ENCODE results near the gene C14orf132. TPM values are rescaled to one million over a fixed set of nuclear protein-coding genes. Genes with fewer than 3 reads are reported as not detected.

C14orf132 gene
- total RNA-seq, 4 donors from 2014 or later = 2.4 to 9.5 (median 4.3) TPM

DNA sequence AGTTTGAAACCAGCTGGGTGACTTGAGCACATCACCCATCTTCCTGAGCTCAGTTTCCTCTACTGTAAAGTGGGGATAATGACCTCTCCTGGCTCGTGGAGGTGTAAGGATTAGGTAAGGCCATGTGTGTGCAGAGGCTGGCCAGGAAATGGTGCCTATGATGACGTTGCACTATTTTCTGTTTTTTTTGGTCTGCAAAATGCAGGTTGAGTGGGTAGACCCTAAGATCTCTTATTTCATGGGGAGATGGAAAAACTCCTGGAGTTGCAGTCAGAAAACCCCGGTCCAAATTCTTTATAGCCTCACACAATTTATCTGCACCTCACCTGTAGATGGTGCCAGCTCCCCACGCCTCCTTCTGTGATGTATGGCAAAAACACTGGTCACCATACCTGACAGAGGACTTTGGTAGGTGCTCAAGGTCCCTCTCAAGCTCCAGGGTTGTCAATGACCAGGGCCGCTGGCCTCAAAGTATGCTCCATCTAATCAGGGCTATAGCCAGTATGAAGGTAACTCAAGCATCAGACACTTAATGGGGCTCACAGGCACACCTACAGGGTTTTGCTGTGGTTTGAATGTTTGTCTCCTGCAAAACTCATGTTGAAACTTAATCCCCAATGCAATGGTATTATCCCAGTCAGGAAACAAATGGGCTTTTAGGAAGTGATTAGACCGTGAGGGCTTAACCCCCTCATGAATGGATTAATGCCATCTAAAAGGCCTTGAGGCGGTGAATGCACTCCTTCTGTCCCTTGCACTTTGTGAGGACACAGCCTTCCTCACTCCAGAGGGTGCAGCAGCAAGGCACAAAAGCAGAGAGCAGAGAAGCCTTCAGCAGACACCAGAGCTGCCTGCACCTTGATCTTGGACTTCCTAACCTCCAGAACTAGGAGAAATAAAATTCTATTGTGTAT lies 17.6 kb downstream of the C14orf132 start:
- TF ChIP-seq, protein P1, sequence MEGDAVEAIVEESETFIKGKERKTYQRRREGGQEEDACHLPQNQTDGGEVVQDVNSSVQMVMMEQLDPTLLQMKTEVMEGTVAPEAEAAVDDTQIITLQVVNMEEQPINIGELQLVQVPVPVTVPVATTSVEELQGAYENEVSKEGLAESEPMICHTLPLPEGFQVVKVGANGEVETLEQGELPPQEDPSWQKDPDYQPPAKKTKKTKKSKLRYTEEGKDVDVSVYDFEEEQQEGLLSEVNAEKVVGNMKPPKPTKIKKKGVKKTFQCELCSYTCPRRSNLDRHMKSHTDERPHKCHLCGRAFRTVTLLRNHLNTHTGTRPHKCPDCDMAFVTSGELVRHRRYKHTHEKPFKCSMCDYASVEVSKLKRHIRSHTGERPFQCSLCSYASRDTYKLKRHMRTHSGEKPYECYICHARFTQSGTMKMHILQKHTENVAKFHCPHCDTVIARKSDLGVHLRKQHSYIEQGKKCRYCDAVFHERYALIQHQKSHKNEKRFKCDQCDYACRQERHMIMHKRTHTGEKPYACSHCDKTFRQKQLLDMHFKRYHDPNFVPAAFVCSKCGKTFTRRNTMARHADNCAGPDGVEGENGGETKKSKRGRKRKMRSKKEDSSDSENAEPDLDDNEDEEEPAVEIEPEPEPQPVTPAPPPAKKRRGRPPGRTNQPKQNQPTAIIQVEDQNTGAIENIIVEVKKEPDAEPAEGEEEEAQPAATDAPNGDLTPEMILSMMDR (IDR thresholded peaks at IDR 0.05; ENCODE audit: low read depth) = no peak

DNA sequence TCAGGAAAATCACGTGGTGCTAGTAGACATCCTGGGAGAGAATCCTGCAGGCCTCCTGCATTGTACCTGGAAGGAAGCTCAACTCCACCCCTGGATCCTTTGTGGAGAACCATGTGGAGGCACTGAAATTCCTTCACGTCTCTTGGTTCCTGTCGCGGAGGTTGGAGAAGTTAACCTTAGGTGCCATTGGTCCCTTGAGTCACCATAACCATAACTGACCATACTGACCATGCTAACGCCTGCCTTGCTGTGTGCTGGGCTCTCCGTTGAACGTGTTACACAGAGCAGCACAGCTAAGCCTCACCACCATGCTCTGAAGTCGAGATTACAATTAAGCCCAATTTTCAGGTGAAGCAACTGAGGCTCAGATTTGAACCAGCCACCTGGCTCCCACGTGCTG lies 18.6 kb downstream of the C14orf132 start:
- TF ChIP-seq, protein P1 (IDR thresholded peaks at IDR 0.05; ENCODE audit: low read depth) = no peak

GRCh38 chr14:96058576-96059200 lies 19.5 kb downstream of the C14orf132 start:
- TF ChIP-seq, protein P1 (IDR thresholded peaks at IDR 0.05; ENCODE audit: low read depth) = no peak

DNA sequence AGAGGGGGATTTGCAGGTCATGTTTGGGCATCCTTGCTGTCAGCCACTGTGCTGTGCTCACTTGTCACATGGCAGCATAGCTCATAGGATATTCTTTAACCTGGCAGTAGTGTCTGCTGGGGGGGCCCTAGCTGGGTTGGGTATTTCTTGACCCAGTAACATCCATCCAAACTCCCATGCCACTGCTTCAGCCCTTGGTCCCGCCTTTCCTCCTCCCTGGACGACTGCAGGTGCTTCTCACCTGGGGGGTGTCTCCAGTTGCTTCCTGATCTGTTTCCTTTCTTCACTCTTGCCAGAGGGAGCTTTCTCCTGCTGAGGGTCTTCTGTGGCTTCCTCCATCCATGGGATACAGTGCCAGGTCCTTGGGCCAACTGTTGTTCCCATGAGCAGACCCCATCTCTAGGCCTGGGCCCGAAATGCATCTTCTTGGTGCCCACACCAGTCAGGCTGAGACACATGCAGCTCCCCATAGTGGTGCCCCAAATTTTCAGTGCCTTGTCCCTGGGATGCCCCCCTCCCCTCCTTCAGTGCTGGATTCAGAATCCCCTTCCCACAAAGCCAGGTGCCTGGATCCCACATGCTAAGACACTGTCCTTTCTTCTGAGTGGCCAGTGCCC lies 20.5 kb downstream of the C14orf132 start:
- TF ChIP-seq, protein P1 (IDR thresholded peaks at IDR 0.05; ENCODE audit: low read depth) = no peak

DNA sequence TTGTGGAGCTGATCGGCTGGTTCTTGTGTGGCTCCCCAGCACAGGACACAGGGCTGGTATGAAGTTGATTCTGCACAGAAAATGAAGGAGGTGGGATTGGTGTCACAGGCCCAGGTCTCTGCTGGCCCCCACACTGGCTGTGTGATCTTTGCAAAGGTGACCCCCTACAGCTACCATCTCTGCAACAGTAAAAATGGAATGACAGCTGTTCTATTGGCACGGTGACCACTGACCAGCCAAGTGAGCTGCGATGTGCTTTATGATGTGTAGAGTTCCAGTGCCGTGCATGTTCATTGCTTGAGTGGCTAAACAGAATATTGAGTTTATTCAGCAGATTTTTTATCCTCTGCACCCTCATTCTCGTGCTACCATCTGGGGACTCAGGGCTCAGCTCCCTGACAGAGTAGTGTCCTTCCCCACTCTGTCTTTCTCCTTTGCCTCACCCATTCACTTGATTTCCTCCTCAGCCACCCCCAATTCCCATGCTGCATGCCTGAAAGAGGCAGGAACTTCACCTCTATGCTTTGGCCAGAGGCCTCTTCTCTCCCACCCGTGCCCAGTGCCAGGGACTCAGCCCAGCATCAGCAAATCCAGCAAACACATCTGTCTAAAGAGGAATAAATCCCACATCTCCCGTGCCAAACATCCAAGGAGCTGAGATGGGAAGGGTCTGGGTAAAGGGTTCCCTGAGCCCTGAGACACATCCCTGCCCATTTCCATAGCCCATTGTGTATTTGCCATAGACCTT lies 21.2 kb downstream of the C14orf132 start:
- TF ChIP-seq, protein P1 (IDR thresholded peaks at IDR 0.05; ENCODE audit: low read depth) = no peak

DNA sequence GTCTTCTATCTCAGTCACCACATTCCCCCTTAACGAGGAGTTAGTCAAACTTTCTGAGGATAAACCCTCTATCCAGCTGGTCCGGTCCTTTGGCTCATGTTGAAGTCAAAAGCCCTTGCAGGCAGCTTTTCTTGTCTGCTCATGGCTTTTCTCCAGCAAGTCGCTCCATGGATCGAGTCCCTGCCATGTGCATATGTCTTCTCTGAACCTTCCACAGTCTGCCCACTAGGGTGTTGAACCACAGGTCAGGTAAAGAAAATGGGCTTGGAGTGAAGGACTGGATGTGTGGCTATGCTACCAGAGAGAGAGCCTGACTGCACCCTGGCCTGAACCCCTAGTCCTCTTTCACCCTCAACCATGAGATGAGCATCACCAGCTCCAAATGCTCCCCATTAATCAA lies 22.8 kb downstream of the C14orf132 start:
- TF ChIP-seq, protein P1 (IDR thresholded peaks at IDR 0.05; ENCODE audit: low read depth) = no peak

Measured in subcutaneous adipose tissue (tissue), 4 donors.